Ramos (cell line): Measurements from ENCODE around the gene ADAR.

ENCODE experiments used
- in situ Hi-C: fragments of 300-500 bp; cut with MboI; formaldehyde crosslinking; loops from one replicate; pipeline ENCODE4 v1.14.3; 2022; ENCODE audit warnings: low sequenced_read_pairs; ENCODE audit not compliant: unreplicated experiment

The ADAR gene

DNA sequence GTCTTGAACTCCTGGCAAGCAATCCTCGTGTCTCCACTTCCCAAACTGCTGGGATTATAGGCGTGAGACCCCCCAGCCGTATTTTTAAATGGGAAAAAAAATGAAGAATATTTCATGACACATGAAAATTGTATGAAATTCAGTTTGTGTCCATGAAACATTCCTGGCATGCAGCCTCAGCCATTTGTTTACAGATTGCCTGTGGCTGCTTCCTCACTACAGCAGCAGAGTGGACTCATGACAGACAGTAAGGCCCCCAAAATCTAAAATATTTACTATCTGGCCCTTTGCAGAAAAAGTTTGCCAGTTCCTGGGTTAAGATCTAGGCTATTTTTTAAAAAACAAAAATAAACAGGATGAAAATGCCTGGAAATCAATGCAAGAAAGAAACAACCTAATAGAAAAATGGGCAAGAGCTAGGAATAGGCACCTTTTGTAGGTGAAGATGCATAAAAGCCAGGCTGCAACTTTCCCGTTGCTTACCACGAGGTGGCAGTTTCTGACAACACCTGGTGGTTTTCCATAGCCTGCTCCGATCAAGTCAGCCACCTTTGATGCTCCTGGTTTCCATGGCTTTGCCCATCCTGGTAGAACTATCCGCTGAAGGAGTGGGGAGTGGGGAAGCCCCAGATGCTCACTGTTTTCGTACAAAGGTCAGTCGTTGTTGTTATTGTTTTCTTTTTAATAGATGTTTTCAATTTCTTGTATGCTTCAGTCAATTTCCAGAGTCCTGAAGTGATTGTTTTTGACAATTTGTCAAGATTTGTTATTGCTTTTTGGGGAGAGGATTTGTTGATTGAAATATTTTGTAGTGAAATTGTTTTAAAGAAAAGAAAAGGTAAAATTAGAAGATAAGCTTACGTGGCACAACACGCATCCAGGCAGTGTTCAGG is 73.8 kb downstream of the ADAR start:
- in situ Hi-C loops: no loop called here
